ENCODE measurements around the gene AMZ1.

Gene AMZ1

DNA sequence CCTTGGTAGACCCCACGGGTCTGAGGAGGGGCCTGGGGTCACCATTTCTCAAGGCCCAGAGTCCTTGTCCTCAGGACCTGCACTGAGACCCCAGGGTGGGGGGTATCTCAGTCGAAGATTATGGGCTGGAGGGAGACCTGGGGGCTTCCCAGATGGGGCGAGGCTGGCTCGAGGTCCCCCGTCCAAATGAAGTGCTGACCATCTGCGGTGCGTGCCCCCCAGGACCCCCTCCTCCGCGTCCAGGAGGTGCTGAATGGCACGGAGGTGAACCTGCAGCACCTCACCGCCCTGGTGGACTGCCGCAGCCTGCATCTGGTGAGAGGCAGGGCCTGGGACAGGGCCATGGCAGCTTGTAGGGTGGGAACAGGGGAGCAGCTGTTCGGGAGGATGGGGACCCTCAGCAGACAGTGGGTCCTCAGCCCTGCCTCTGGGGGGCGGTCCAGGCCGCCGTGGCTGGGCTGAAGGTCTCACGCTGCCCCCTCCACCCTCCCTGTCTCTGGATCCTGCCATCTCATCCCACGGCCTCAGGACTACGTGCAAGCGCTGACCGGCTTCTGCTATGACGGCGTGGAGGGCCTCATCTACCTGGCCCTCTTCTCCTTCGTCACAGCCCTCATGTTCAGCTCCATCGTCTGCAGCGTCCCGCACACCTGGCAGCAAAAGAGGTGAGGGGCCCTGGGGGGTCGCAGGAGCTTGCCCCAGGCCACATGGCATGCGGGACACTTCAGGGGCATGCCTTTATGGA is 32.0 kb upstream of the AMZ1 start:
- Histone ChIP-seq H2AFZ (ENCODE audit: low read depth, low read length) (no peak overlapping the region), H3K36me3 (ENCODE audit: insufficient read depth, low read length) (peaks cover 75% of the 10 kb centered on the region), H3K4me3 (ENCODE audit: low read depth in 1 of 2, low read length in 2 of 2) (no peak overlapping the region), H3K9me3 (ENCODE audit: insufficient read depth, low read length, severe bottlenecking) (no peaks in the 10 kb centered on the region), H3K4me2 (ENCODE audit: insufficient read depth, low read length) (no peak overlapping the region), H3K79me2 (ENCODE audit: insufficient read depth, low read length) (no peaks in the 10 kb centered on the region), H3K27ac (ENCODE audit: low read length) (no peak overlapping the region), H3K27me3 (ENCODE audit: insufficient read depth, low read length, poor library complexity) (no peaks in the 10 kb centered on the region), H3K9ac (ENCODE audit: low read depth, low read length) (no peak overlapping the region), H3K4me1 (ENCODE audit: insufficient read depth, low read length) (no peaks in the 10 kb centered on the region), H4K20me1 (ENCODE audit: insufficient read depth, low read length) (peaks cover 36% of the 10 kb centered on the region)
- ATAC-seq (ENCODE audit: insufficient read depth, low read depth) = no peak
- DNase-seq = no peak
- TF ChIP-seq, protein P1, sequence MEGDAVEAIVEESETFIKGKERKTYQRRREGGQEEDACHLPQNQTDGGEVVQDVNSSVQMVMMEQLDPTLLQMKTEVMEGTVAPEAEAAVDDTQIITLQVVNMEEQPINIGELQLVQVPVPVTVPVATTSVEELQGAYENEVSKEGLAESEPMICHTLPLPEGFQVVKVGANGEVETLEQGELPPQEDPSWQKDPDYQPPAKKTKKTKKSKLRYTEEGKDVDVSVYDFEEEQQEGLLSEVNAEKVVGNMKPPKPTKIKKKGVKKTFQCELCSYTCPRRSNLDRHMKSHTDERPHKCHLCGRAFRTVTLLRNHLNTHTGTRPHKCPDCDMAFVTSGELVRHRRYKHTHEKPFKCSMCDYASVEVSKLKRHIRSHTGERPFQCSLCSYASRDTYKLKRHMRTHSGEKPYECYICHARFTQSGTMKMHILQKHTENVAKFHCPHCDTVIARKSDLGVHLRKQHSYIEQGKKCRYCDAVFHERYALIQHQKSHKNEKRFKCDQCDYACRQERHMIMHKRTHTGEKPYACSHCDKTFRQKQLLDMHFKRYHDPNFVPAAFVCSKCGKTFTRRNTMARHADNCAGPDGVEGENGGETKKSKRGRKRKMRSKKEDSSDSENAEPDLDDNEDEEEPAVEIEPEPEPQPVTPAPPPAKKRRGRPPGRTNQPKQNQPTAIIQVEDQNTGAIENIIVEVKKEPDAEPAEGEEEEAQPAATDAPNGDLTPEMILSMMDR (IDR thresholded peaks at IDR 0.05; ENCODE audit: borderline replicate concordance, extremely low read depth, low read length, poor library complexity, severe bottlenecking) = no peak
- TF ChIP-seq EZH2 (IDR thresholded peaks at IDR 0.05; ENCODE audit: borderline replicate concordance, low read depth, low read length, severe bottlenecking) = no peak

- ATAC-seq (ENCODE audit: insufficient read depth, low read depth) (no peak), DNase-seq (no peak)
- Histone ChIP-seq H3K27me3 (ENCODE audit: insufficient read depth, low read length, poor library complexity) (no peaks in the 10 kb centered on the region), H3K9me3 (ENCODE audit: insufficient read depth, low read length, severe bottlenecking) (no peaks in the 10 kb centered on the region), H3K27ac (ENCODE audit: low read length) (no peak overlapping the region), H3K36me3 (ENCODE audit: insufficient read depth, low read length) (peaks cover 75% of the 10 kb centered on the region), H3K9ac (ENCODE audit: low read depth, low read length) (no peak overlapping the region), H3K79me2 (ENCODE audit: insufficient read depth, low read length) (no peaks in the 10 kb centered on the region), H3K4me3 (ENCODE audit: low read depth in 1 of 2, low read length in 2 of 2) (no peak overlapping the region), H3K4me1 (ENCODE audit: insufficient read depth, low read length) (no peaks in the 10 kb centered on the region), H4K20me1 (ENCODE audit: insufficient read depth, low read length) (peaks cover 32% of the 10 kb centered on the region), H3K4me2 (ENCODE audit: insufficient read depth, low read length) (no peak overlapping the region), H2AFZ (ENCODE audit: low read depth, low read length) (no peak overlapping the region)
- TF ChIP-seq, protein P1 (IDR thresholded peaks at IDR 0.05; ENCODE audit: borderline replicate concordance, extremely low read depth, low read length, poor library complexity, severe bottlenecking) = no peak
- no peak for TF ChIP-seq EZH2 (IDR thresholded peaks at IDR 0.05; ENCODE audit: borderline replicate concordance, low read depth, low read length, severe bottlenecking)
These were observed 30.8 kb upstream of the AMZ1 start for GRCh38 chr7:2657208-2657607.

DNA sequence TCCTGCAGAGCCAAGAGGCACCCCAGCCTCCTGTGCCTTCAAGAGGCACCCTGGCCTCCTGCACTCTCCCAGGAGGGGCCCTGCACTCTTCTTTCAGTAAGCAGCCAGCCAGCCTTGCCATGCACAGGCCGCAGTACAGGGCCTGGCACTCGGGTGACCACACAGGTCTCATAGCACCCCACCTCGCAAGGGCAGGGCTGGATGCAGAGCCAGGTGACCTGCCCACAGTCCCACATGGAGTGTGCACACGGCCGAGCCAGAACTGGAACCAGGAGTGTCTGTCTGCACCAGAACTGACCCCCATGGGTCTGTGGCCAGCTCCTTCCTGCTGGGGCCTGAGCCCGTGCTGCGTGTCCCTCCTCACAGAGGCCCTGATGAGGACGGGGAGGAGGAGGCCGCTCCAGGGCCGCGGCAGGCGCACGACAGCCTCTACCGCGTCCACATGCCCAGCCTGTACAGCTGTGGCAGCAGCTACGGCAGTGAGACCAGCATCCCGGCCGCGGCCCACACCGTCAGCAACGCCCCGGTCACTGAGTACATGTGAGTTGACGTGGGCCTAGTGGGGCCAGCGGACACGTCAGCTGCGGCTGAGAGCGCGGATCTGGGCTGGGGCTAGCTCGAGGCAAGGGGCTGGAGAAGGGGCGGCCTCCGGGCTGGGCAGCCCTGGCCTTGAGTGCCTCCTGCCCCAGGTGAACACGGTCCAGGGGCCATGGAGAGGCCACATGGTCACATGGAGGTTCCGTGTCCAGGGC is 29.9 kb upstream of the AMZ1 start:
- no peak overlapping the region for H3K4me3 ChIP-seq (ENCODE audit: low read depth in 1 of 2, low read length in 2 of 2)
- no peak overlapping the region for H3K27ac ChIP-seq (ENCODE audit: low read length)
- H2AFZ ChIP-seq (ENCODE audit: low read depth, low read length) = no peak overlapping the region
- ATAC-seq (ENCODE audit: insufficient read depth, low read depth) (no peak), DNase-seq (no peak)
- H4K20me1 ChIP-seq (ENCODE audit: insufficient read depth, low read length) = peaks cover 25% of the 10 kb centered on the region
- H3K27me3 ChIP-seq (ENCODE audit: insufficient read depth, low read length, poor library complexity) = no peaks in the 10 kb centered on the region
- TF ChIP-seq EZH2 (IDR thresholded peaks at IDR 0.05; ENCODE audit: borderline replicate concordance, low read depth, low read length, severe bottlenecking) = no peak
- TF ChIP-seq, protein P1 (IDR thresholded peaks at IDR 0.05; ENCODE audit: borderline replicate concordance, extremely low read depth, low read length, poor library complexity, severe bottlenecking) = no peak
- H3K36me3 ChIP-seq (ENCODE audit: insufficient read depth, low read length) = peaks cover 75% of the 10 kb centered on the region
- no peak overlapping the region for H3K9ac ChIP-seq (ENCODE audit: low read depth, low read length)
- no peaks in the 10 kb centered on the region for H3K79me2 ChIP-seq (ENCODE audit: insufficient read depth, low read length)
- no peak overlapping the region for H3K4me2 ChIP-seq (ENCODE audit: insufficient read depth, low read length)
- H3K9me3 ChIP-seq (ENCODE audit: insufficient read depth, low read length, severe bottlenecking) = no peaks in the 10 kb centered on the region
- H3K4me1 ChIP-seq (ENCODE audit: insufficient read depth, low read length) = no peaks in the 10 kb centered on the region
